Left lung (tissue), 10 donors: Measurements from ENCODE around the gene YBX3. TPM values are rescaled to one million over a fixed set of nuclear protein-coding genes. Genes with fewer than 3 reads are reported as not detected.
"Not testable (repeated sequence)": the region's sequence is repeated elsewhere in the genome, so short reads cannot be mapped to it uniquely, and the experiment has no call there.

ENCODE experiments used
- ATAC-seq: fragments of 200-7000 bp; cut with Tn5 transposase; one replicate; pipeline ENCODE4 v1.9.1; 2020; ENCODE audit warnings: moderate library complexity
- DNase-seq, 4 donors: peaks; one replicate each; pipeline ENCODE4 v3.0.0-alpha.2; 2013 to 2020
- H3K27ac ChIP-seq, 2 donors: fragments of 200-600 bp; sonication (generic) in 1 of 2; one replicate each; pipeline versions ENCODE4 v1.5.0 to v1.8.0; 2020 to 2021
- H3K27me3 ChIP-seq, 2 donors: fragments of 200-600 bp; sonication (generic) in 1 of 2; one replicate each; pipeline versions ENCODE4 v1.5.0 to v1.8.0; 2020 to 2021
- H3K36me3 ChIP-seq, 2 donors: fragments of 200-600 bp; sonication (generic) in 1 of 2; one replicate each; pipeline versions ENCODE4 v1.5.0 to v1.8.0; 2020 to 2021
- H3K4me1 ChIP-seq, 2 donors: fragments of 200-600 bp; one replicate each; pipeline ENCODE4 v1.8.0; 2021
- H3K4me3 ChIP-seq, 2 donors: fragments of 200-600 bp; sonication (generic) in 1 of 2; one replicate each; pipeline versions ENCODE4 v1.5.0 to v1.8.0; 2020 to 2021; ENCODE audit warnings: mild to moderate bottlenecking in 1 of 2
- H3K9me3 ChIP-seq, 2 donors: fragments of 200-600 bp; sonication (generic) in 1 of 2; one replicate each; pipeline versions ENCODE4 v1.5.0 to v1.8.0; 2020 to 2021
- intact Hi-C, 2 donors: fragments of 100-400 bp; cut with DNase I; formaldehyde crosslinking; loops; one replicate each; pipeline versions ENCODE4 v1.11.2 to v1.14.2; 2022
- polyA plus RNA-seq, 6 donors: library from polyadenylated mRNA; unstranded; fragments of 120-200 nt; gene quantifications; one replicate each; pipeline ENCODE4 v1.2.1, GENCODE V29; 2013; ENCODE audit not compliant: insufficient read length in 6 of 6
- total RNA-seq, 2 donors: library from RNA; stranded (reverse); fragmentation: NEBNext Ultra II Directional; extraction: Animal tissue kit (Norgen Biotek cat#: 25700); gene quantifications; one replicate each; pipeline ENCODE4 v1.2.1, GENCODE V29; 2021
- TF ChIP-seq, protein P1 (sequence below), 2 donors: fragments of 200-600 bp; sonication (generic) in 1 of 2; IDR thresholded peaks; one replicate each; pipeline versions ENCODE4 v1.5.0 to v1.8.0; 2021; ENCODE audit warnings: antibody characterized with exemption in 2 of 2
- donor health status: DM: no; HTN: yes; CAD: no.
- donor health status: DM: no; HTN: no; CAD: no.

The YBX3 gene
- total and polyA plus RNA-seq, 8 donors: 145 to 285 (median 157) TPM

DNA sequence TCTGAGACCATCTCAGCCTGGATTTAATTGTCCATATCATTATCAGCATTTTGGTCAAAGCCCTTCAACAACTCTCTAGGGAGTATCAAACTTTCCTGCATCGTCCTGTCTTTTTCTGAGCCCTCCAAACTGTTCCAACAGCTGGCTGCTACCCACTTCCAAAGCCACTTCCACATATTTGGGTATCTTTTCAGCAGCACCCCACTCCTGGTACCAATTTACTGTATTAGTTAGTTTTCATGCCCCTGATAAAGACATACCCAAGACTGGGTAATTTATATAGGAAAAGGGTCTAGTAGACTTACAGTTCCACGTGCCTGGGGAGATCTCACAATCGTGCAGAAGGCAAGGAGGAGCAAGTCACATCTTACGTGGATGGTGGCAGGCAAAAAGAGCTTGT is 33.1 kb upstream of the YBX3 start:
- no peaks in the 10 kb centered on the region for H3K27me3 ChIP-seq
- no peak for DNase-seq
- H3K4me3 ChIP-seq: no peak overlapping the region
- ATAC-seq: no peak
- H3K4me1 ChIP-seq: no peaks in the 10 kb centered on the region
- peaks cover 0 to 19% of the 10 kb centered on the region in 2 donors for H3K9me3 ChIP-seq
- no peaks in the 10 kb centered on the region for H3K36me3 ChIP-seq
- intact Hi-C loops: no loop called here
- TF ChIP-seq, protein P1, sequence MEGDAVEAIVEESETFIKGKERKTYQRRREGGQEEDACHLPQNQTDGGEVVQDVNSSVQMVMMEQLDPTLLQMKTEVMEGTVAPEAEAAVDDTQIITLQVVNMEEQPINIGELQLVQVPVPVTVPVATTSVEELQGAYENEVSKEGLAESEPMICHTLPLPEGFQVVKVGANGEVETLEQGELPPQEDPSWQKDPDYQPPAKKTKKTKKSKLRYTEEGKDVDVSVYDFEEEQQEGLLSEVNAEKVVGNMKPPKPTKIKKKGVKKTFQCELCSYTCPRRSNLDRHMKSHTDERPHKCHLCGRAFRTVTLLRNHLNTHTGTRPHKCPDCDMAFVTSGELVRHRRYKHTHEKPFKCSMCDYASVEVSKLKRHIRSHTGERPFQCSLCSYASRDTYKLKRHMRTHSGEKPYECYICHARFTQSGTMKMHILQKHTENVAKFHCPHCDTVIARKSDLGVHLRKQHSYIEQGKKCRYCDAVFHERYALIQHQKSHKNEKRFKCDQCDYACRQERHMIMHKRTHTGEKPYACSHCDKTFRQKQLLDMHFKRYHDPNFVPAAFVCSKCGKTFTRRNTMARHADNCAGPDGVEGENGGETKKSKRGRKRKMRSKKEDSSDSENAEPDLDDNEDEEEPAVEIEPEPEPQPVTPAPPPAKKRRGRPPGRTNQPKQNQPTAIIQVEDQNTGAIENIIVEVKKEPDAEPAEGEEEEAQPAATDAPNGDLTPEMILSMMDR (IDR thresholded peaks at IDR 0.05): no peak
- no peak overlapping the region for H3K27ac ChIP-seq

DNA sequence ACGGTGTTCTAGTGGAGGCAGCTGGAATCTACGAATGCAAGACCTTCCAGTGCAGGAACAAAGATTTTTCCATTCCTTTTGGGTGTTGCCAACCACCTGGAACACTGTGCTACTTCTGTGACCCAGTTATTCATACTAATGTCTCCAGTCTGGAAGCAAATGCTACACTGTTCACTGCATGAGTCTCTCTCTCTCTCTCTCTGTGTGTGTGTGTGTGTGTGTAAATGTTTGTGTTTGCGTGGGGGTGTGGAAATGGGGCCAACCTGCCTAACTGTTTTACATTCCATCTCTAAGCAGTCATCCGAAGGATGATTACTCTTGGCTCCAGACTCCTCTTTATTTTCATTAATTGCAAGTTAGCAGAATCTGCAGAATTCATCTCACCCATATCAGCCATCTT is 29.9 kb upstream of the YBX3 start:
- TF ChIP-seq, protein P1 (IDR thresholded peaks at IDR 0.05): no peak
- no peak overlapping the region for H3K27ac ChIP-seq
- H3K27me3 ChIP-seq: peaks cover 0 to 4% of the 10 kb centered on the region in 2 donors
- intact Hi-C loops: no loop called here
- H3K4me3 ChIP-seq: no peak overlapping the region
- H3K36me3 ChIP-seq: no peaks in the 10 kb centered on the region
- peaks cover 0 to 19% of the 10 kb centered on the region in 2 donors for H3K9me3 ChIP-seq
- peak; percentile 44 for ATAC-seq
- H3K4me1 ChIP-seq: peaks cover 0 to 16% of the 10 kb centered on the region in 2 donors
- no peak for DNase-seq

DNA sequence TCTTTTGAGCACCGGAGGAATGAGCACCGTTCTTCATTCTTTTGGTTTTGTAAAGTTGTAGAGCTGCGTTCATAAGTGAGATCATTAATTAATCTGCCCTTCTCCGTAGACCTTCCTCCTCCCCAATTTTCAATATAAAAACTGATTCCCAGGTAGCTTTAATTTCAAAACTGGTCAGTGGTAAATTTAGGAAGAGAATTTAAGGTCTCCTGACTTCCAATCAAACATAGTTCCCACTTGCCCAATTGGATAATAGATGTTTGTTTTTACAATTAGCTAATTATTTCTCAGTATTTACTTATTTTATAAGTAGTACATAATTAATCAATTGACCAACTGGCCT is 27.2 kb upstream of the YBX3 start:
- ATAC-seq: no peak
- Histone ChIP-seq H3K9me3 (peaks cover 0 to 4% of the 10 kb centered on the region in 2 donors), H3K36me3 (no peaks in the 10 kb centered on the region), H3K27me3 (peaks cover 0 to 4% of the 10 kb centered on the region in 2 donors), H3K4me1 (peaks cover 0 to 16% of the 10 kb centered on the region in 2 donors), H3K4me3 (peak overlapping the region in 1 of 2 donors; percentile 9), H3K27ac (peak overlapping the region in 1 of 2 donors; percentile 45)
- TF ChIP-seq, protein P1 (IDR thresholded peaks at IDR 0.05): no peak
- DNase-seq: no peak
- intact Hi-C loops: no loop called here

DNA sequence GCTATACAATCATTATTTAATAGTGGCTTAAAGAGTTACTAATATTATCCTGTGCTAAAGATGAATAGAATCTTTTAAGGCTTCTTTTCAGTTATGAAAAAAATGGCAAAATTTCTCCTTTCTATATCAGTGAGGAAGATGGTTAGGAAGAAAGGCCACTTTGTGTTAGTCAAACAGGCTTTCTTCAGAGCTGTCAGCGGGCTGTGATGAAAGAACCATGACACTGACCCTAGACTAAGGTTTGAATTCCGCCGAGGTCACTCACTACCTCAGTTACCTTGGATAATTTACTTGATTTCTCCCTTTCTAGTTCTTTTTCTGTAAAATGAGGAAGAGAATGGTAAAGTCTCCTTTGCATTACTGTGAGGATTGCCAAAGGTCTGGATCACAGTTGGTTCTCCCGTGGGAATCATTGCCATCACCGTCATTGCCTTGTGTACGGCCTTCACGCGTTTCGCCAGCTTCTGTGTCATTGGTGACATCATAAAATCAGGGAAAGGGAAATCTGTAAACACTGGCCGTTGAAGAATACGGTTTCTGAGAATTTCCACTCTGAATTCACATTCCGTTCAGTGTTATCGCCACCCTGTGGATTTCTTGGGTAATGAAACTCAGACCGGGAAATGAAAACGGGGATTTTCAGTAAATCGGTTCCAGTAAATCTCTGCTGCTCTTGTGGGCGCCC is 26.7 kb upstream of the YBX3 start:
- H3K27me3 ChIP-seq: peaks cover 0 to 4% of the 10 kb centered on the region in 2 donors
- H3K4me3 ChIP-seq: peak overlapping the region in 1 of 2 donors; percentile 9
- TF ChIP-seq, protein P1 (IDR thresholded peaks at IDR 0.05): peak; percentile 80 to 87
- H3K9me3 ChIP-seq: no peaks in the 10 kb centered on the region
- peak; percentile 98 for ATAC-seq
- intact Hi-C loops: no loop called here
- H3K4me1 ChIP-seq: peaks cover 0 to 16% of the 10 kb centered on the region in 2 donors
- peak in 3 of 4 donors; percentile 63 to 88 (median 80) for DNase-seq
- H3K27ac ChIP-seq: peak overlapping the region in 1 of 2 donors; percentile 45
- no peaks in the 10 kb centered on the region for H3K36me3 ChIP-seq

DNA sequence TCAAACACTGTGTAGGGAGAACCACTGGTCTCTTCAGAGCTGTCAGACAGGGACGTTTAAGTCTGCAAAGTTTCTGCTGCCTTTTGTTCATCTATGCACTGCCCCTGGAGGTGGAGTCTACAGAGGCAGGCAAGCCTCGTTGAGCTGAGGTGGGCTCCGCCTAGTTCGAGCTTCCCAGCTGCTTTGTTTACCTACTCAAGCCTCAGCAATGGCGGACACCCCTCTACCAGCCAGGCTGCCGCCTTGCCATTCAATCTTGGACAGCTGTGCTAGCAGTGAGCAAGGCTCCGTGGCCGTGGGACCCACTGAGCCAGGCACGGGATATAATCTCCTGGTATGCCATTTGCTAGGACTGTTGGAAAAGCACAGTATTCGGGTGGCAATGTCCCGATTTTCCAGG is 24.6 kb upstream of the YBX3 start:
- Histone ChIP-seq H3K4me1 (peaks cover 0 to 16% of the 10 kb centered on the region in 2 donors), H3K27me3 (peaks cover 0 to 4% of the 10 kb centered on the region in 2 donors), H3K4me3 (no peak overlapping the region), H3K9me3 (no peaks in the 10 kb centered on the region), H3K36me3 (no peaks in the 10 kb centered on the region), H3K27ac (no peak overlapping the region)
- ATAC-seq (no peak), DNase-seq (no peak)
- TF ChIP-seq, protein P1 (IDR thresholded peaks at IDR 0.05): no peak
- intact Hi-C loops: no loop called here

DNA sequence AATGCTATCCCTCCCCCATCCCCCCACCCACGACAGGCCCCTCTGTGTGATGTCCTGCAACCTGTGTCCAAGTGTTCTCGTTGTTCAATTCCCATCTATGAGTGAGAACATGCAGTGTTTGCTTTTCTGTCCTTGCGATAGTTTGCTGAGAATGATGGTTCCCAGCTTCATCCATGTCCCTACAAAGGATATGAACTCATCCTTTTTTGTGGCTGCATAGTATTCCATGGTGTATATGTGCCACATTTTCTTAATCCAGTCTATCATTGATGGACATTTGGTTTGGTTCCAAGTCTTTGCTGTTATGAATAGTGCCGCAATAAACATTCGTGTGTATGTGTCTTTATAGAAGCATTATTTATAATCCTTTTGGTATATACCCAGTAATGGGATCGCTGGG is 20.3 kb upstream of the YBX3 start:
- H3K9me3 ChIP-seq, H3K4me1 ChIP-seq, ATAC-seq, H3K36me3 ChIP-seq, H3K4me3 ChIP-seq, intact Hi-C loops, H3K27ac ChIP-seq, H3K27me3 ChIP-seq, DNase-seq: not testable (repeated sequence)
